SK-N-SH treated with all-trans-retinoic acid at 6 μM for 48 hours (cell line): Measurements from ENCODE around the gene CNPPD1.

Experiments
- ATAC-seq: fragments of 200-7000 bp; cut with Tn5 transposase; 3 replicates; pipeline ENCODE4 v1.9.1; 2020; ENCODE audit warnings: mild to moderate bottlenecking, moderate library complexity
- ARNTL ChIP-seq: fragments of 450-650 bp; formaldehyde crosslinking; IDR thresholded peaks from 2 replicates; pipeline ENCODE4 v1.5.0; 2020; ENCODE audit warnings: low read depth, mild to moderate bottlenecking, moderate library complexity, borderline replicate concordance
- BACH2 ChIP-seq: fragments of 250-450 bp; sonication (Bioruptor Pico); IDR thresholded peaks from 2 replicates; pipeline ENCODE4 v1.9.0; 2021; ENCODE audit warnings: mild to moderate bottlenecking, borderline replicate concordance
- CREB5 ChIP-seq: fragments of 250-450 bp; sonication (Bioruptor Pico); IDR thresholded peaks from 2 replicates; pipeline ENCODE4 v1.5.1; 2020; ENCODE audit warnings: low read depth, mild to moderate bottlenecking, moderate library complexity
- CSDC2 ChIP-seq: fragments of 250-450 bp; sonication (Bioruptor Pico); IDR thresholded peaks from 2 replicates; pipeline ENCODE4 v1.5.0; 2020; ENCODE audit warnings: mild to moderate bottlenecking, moderate library complexity
- ESRRG ChIP-seq: fragments of 250-450 bp; sonication (Bioruptor Pico); IDR thresholded peaks from 2 replicates; pipeline ENCODE4 v1.6.1; 2021; ENCODE audit warnings: mild to moderate bottlenecking
- GLIS3 ChIP-seq: fragments of 250-450 bp; sonication (Bioruptor Pico); IDR thresholded peaks from 2 replicates; pipeline ENCODE4 v1.5.0; 2020; ENCODE audit warnings: mild to moderate bottlenecking, moderate library complexity
- ISL1 ChIP-seq: fragments of 250-450 bp; sonication (Bioruptor Pico); IDR thresholded peaks from 2 replicates; pipeline ENCODE4 v2.1.2; 2022; ENCODE audit warnings: mild to moderate bottlenecking, moderate library complexity
- OSR1 ChIP-seq: fragments of 250-450 bp; sonication (Bioruptor Pico); IDR thresholded peaks from 2 replicates; pipeline ENCODE4 v1.8.0; 2022; ENCODE audit warnings: moderate library complexity, mild to moderate bottlenecking, inconsistent platforms
- PPARA ChIP-seq: fragments of 250-450 bp; sonication (Bioruptor Pico); IDR thresholded peaks from 2 replicates; pipeline ENCODE4 v1.5.0; 2020; ENCODE audit warnings: mild to moderate bottlenecking, borderline replicate concordance
- RARB ChIP-seq: fragments of 250-450 bp; sonication (Bioruptor Pico); IDR thresholded peaks from 2 replicates; pipeline ENCODE4 v1.8.0; 2021; ENCODE audit warnings: mild to moderate bottlenecking, moderate library complexity
- SNAI2 ChIP-seq: fragments of 250-450 bp; sonication (Bioruptor Pico); IDR thresholded peaks from 2 replicates; pipeline ENCODE4 v1.5.0; 2020; ENCODE audit warnings: mild to moderate bottlenecking, moderate library complexity
- TCF4 ChIP-seq: fragments of 250-450 bp; sonication (Bioruptor Pico); IDR thresholded peaks from 2 replicates; pipeline ENCODE4 v1.8.0; 2021; ENCODE audit warnings: mild to moderate bottlenecking, moderate library complexity, borderline replicate concordance
- TOX ChIP-seq: fragments of 250-450 bp; sonication (Bioruptor Pico); IDR thresholded peaks from 2 replicates; pipeline ENCODE4 v1.8.0; 2021; ENCODE audit warnings: mild to moderate bottlenecking, moderate library complexity, borderline replicate concordance
- TSHZ2 ChIP-seq: fragments of 250-450 bp; sonication (Bioruptor Pico); IDR thresholded peaks from 2 replicates; pipeline ENCODE4 v1.5.0; 2020; ENCODE audit warnings: mild to moderate bottlenecking, moderate library complexity
- ZC3H10 ChIP-seq: fragments of 250-450 bp; sonication (Bioruptor Pico); IDR thresholded peaks from 2 replicates; pipeline ENCODE4 v1.5.1; 2021; ENCODE audit warnings: mild to moderate bottlenecking, moderate library complexity
- ZFP3 ChIP-seq: fragments of 250-450 bp; sonication (Bioruptor Pico); IDR thresholded peaks from 2 replicates; pipeline ENCODE4 v1.5.0; 2020; ENCODE audit warnings: mild to moderate bottlenecking, moderate library complexity
- ZFP30 ChIP-seq: fragments of 450-650 bp; formaldehyde crosslinking; IDR thresholded peaks from 2 replicates; pipeline ENCODE4 v1.5.0; 2022; ENCODE audit warnings: mild to moderate bottlenecking, moderate library complexity
- ZNF565 ChIP-seq: fragments of 450-650 bp; formaldehyde crosslinking; conservative IDR thresholded peaks from 2 replicates; pipeline ENCODE4 v1.5.0; 2020; ENCODE audit warnings: low read depth, mild to moderate bottlenecking, moderate library complexity
- ZNF8 ChIP-seq: fragments of 450-650 bp; formaldehyde crosslinking; IDR thresholded peaks from 2 replicates; pipeline ENCODE4 v1.5.0; 2020; ENCODE audit warnings: mild to moderate bottlenecking, moderate library complexity

CNPPD1 gene

DNA sequence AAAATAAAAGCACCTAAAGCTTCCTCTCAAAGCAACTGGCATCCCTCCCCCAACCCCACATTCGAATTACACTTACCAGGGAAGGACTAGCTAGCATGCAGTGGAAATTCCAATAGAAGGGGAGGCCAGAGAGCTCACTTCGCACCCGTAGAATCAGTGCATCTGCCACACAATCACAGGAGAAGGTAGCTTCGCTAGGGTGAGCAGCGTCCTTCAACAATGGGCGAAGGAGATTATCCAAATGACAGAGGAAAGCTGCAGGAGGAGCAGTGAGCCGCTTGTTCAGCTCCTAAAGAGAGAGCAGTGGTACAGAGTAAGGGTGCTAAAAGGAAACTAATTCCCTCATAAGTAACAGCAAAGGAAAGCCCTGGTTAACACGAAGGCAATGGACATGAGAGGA lies 19.3 kb downstream of the CNPPD1 start:
- no peak for ATAC-seq
- TF ChIP-seq GLIS3 (CRISPR knock-in tag), result no peak
- no peak for TF ChIP-seq ZNF565
- no peak for TF ChIP-seq ZNF8 (CRISPR knock-in tag)
- no peak for TF ChIP-seq ZFP30 (CRISPR knock-in tag)
- TF ChIP-seq ZC3H10 (CRISPR knock-in tag), result no peak
- TF ChIP-seq TSHZ2 (CRISPR knock-in tag), result no peak
- no peak for TF ChIP-seq ISL1 (CRISPR knock-in tag)
- TF ChIP-seq TCF4 (CRISPR knock-in tag), result no peak
- no peak for TF ChIP-seq ZFP3 (CRISPR knock-in tag)
- no peak for TF ChIP-seq CREB5 (CRISPR knock-in tag)
- no peak for TF ChIP-seq SNAI2

DNA sequence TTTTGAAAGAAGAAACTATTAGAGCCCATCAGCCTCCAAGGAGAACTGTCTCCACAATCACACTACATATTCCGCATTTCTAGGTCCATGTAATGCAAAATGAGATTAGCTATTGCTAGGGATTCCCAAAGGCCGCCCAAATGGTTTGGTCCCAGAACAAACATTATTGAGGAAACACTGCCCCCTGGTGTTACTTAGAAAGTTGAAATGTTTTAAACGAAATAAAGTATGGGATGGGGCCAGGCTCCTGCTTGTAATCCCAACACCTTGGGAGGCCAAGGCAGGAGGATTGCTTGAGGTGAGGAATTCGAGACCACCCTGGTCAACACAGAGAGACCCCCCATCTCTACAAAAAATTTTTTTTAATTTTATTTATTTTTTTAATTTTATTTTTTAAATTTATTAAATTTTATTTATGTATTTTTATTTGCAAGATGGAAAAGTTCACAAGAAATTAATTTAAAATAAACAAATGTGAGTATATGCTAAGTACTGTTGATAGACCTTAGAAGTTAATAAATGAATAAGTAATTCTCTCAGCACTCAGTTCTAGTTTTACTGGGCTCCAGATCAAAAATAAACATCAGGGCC lies 21.6 kb downstream of the CNPPD1 start:
- ATAC-seq, result peak; percentile 75
- TF ChIP-seq ESRRG (CRISPR knock-in tag), result no peak
- TF ChIP-seq OSR1 (CRISPR knock-in tag), result no peak
- no peak for TF ChIP-seq PPARA (CRISPR knock-in tag)
- TF ChIP-seq TSHZ2 (CRISPR knock-in tag), result no peak
- no peak for TF ChIP-seq ZC3H10 (CRISPR knock-in tag)
- TF ChIP-seq ZFP30 (CRISPR knock-in tag), result no peak
- no peak for TF ChIP-seq GLIS3 (CRISPR knock-in tag)
- TF ChIP-seq CREB5 (CRISPR knock-in tag), result no peak
- TF ChIP-seq ARNTL (CRISPR knock-in tag), result no peak

DNA sequence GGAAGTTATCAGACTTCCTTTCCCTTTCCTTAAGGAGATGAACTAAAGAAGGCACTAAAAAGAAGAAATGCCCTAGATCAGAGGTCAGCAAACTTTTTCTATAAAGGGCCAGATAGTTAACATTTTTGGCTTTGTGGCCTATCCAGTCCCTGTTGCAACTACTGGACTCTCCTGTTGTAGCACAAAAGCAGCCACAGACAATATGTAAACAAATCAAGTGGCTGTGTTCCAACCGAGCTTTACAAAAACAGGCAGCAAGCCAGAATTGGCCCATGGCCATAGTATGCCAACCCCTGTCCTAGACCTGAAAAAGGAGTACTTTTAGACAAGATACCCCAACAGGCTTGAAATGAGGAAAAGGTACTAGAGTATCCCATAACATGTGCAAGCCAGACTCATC lies 27.1 kb downstream of the CNPPD1 start:
- no peak for TF ChIP-seq TCF4 (CRISPR knock-in tag)
- TF ChIP-seq CSDC2 (CRISPR knock-in tag), result no peak
- TF ChIP-seq ARNTL (CRISPR knock-in tag), result no peak
- no peak for TF ChIP-seq PPARA (CRISPR knock-in tag)
- TF ChIP-seq ZNF565, result no peak
- TF ChIP-seq RARB, result no peak
- TF ChIP-seq TOX (CRISPR knock-in tag), result no peak
- no peak for TF ChIP-seq ISL1 (CRISPR knock-in tag)
- no peak; the same call in 2 of the 3 replicates for ATAC-seq

- TF ChIP-seq BACH2 (CRISPR knock-in tag) (no peak), ZNF8 (CRISPR knock-in tag) (no peak), OSR1 (CRISPR knock-in tag) (no peak)
- ATAC-seq, result peak; percentile 98
Observed at GRCh38 chr2:219142329-219142728, 34.4 kb downstream of the CNPPD1 start.
